HCT116 (cell line): Measurements from ENCODE around the gene TMEM175. TPM values are rescaled to one million over a fixed set of nuclear protein-coding genes. Genes with fewer than 3 reads are reported as not detected.

ENCODE experiments used
- ATAC-seq: fragments of 200-7000 bp; cut with Tn5 transposase; 2 replicates; pipeline ENCODE4 v1.9.1; 2020; ENCODE audit warnings: mild to moderate bottlenecking, moderate library complexity
- BruUV-seq: library from RNA; stranded (reverse); fragments of 400-500 nt; replicated peaks from 2 replicates; lab custom pipeline; 2021; lab: Mats Ljungman, UMichigan
- CTCF ChIA-PET: fragments of 300-600 bp; sonication (Branson Sonifier 250); formaldehyde crosslinking; loops from one replicate; lab custom pipeline; 2021; ENCODE audit warnings: antibody characterized with exemption; lab: Charles Lee
- POLR2A ChIA-PET: fragments of 300-600, 350-600 bp; sonication (Branson Sonifier 250); formaldehyde crosslinking; loops from one replicate; lab custom pipeline; 2021; ENCODE audit warnings: antibody characterized with exemption; lab: Charles Lee
- RAD21 ChIA-PET, 2 experiments: fragments of 300-600 bp; sonication (Branson Sonifier 250); formaldehyde crosslinking; loops; one replicate each; lab custom pipeline; 2023; ENCODE audit warnings: low total read pairs in 2 of 2; ENCODE audit not compliant: uncharacterized antibody in 2 of 2, unreplicated experiment in 2 of 2, low non-redundant PET in 1 of 2; lab: Charles Lee
- DNase-seq: peaks from one replicate; pipeline ENCODE4 v3.0.0-alpha.2; 2010; ENCODE audit warnings: low read depth, low spot score
- H2AFZ ChIP-seq: fragments of 200-600 bp; shearing (Covaris generic), sonication (generic); 2 replicates; pipeline ENCODE4 v1.6.1; 2017; ENCODE audit warnings: low read depth, mixed run types, mixed read lengths, antibody characterized with exemption, low read length; ENCODE audit not compliant: poor library complexity, severe bottlenecking
- H3K27ac ChIP-seq: 2 replicates; pipeline ENCODE4 v1.5.1; 2012; ENCODE audit warnings: low read depth, low read length
- H3K27me3 ChIP-seq: fragments of 200-600 bp; sonication (generic); 2 replicates; pipeline ENCODE4 v1.6.1; 2016; ENCODE audit warnings: mixed run types, low read length, mixed read lengths; ENCODE audit not compliant: insufficient read depth
- H3K36me3 ChIP-seq, 2 experiments: fragments of 200-500 bp in 1 of 2; fragments of 200-600 bp in 1 of 2; sonication (Bioruptor generic) in 1 of 2; sonication (generic) in 1 of 2; 2 replicates each; pipeline versions ENCODE4 v1.5.1 to v1.6.1; 2014 to 2016; ENCODE audit warnings: low read length in 2 of 2, inconsistent platforms in 1 of 2, mixed read lengths in 1 of 2, mixed run types in 1 of 2; ENCODE audit not compliant: insufficient read depth in 2 of 2, control insufficient read depth in 1 of 2
- H3K4me1 ChIP-seq, 2 experiments: fragments of 200-600 bp in 1 of 2; sonication (generic) in 1 of 2; 2 replicates each; pipeline versions ENCODE4 v1.5.1 to v1.6.1; 2012 to 2017; ENCODE audit warnings: low read length in 2 of 2, inconsistent platforms in 1 of 2, mild to moderate bottlenecking in 1 of 2, mixed read lengths in 1 of 2, mixed run types in 1 of 2, moderate library complexity in 1 of 2; ENCODE audit not compliant: insufficient read depth in 2 of 2, control insufficient read depth in 1 of 2
- H3K4me2 ChIP-seq: fragments of 200-600 bp; sonication (generic); 2 replicates; pipeline ENCODE4 v1.6.1; 2017; ENCODE audit warnings: mixed run types, low read length, mixed read lengths
- H3K4me3 ChIP-seq, 2 experiments: fragments of 200-600 bp in 1 of 2; sonication (generic) in 1 of 2; replicated peaks in 1 of 2; 2 replicates each; pipeline ENCODE4 v1.5.1; 2011 to 2016; ENCODE audit warnings: low read length in 2 of 2, control low read depth in 1 of 2, low read depth in 1 of 2, mild to moderate bottlenecking in 1 of 2, mixed read lengths in 1 of 2, mixed run types in 1 of 2
- H3K79me2 ChIP-seq: fragments of 200-600 bp; sonication (generic); 2 replicates; pipeline ENCODE4 v1.6.1; 2017; ENCODE audit warnings: mild to moderate bottlenecking, mixed run types, low read length, moderate library complexity, mixed read lengths; ENCODE audit not compliant: insufficient read depth
- H3K9ac ChIP-seq: fragments of 200-600 bp; sonication (generic); 2 replicates; pipeline ENCODE4 v1.6.1; 2016; ENCODE audit warnings: low read length, mixed read lengths
- H3K9me2 ChIP-seq: fragments of 200-600 bp; sonication (generic), shearing (Covaris generic); 2 replicates; pipeline ENCODE4 v1.6.1; 2017; ENCODE audit warnings: mixed run types, mild to moderate bottlenecking, moderate library complexity; ENCODE audit not compliant: insufficient read depth
- H3K9me3 ChIP-seq, 2 experiments: fragments of 200-500 bp in 1 of 2; fragments of 200-600 bp in 1 of 2; sonication (Bioruptor generic) in 1 of 2; sonication (generic) in 1 of 2; 2 replicates each; pipeline ENCODE4 v1.6.1; 2014 to 2017; ENCODE audit warnings: low read length in 2 of 2, mixed read lengths in 2 of 2, inconsistent platforms in 1 of 2, low read depth in 1 of 2, mild to moderate bottlenecking in 1 of 2, mixed run types in 1 of 2, moderate library complexity in 1 of 2; ENCODE audit not compliant: control insufficient read depth in 1 of 2, insufficient read depth in 1 of 2
- H4K20me1 ChIP-seq: fragments of 200-600 bp; sonication (generic), shearing (Covaris generic); 2 replicates; pipeline ENCODE4 v1.6.1; 2017; ENCODE audit warnings: mixed run types, mild to moderate bottlenecking, moderate library complexity; ENCODE audit not compliant: insufficient read depth
- CBX3 ChIP-seq: IDR thresholded peaks from 2 replicates; pipeline ENCODE4 v1.6.1; 2012; ENCODE audit warnings: low read depth
- CEBPB ChIP-seq: IDR thresholded peaks from 2 replicates; pipeline ENCODE4 v1.6.1; 2012; ENCODE audit warnings: low read depth
- EGR1 ChIP-seq: IDR thresholded peaks from 2 replicates; pipeline ENCODE4 v1.6.1; 2012; ENCODE audit warnings: low read depth
- ELF1 ChIP-seq: IDR thresholded peaks from 2 replicates; pipeline ENCODE4 v1.6.1; 2012; ENCODE audit warnings: low read depth, borderline replicate concordance
- EZH2 ChIP-seq: fragments of 200-600 bp; sonication (generic); IDR thresholded peaks from 2 replicates; pipeline ENCODE4 v1.6.1; 2017; ENCODE audit warnings: antibody characterized with exemption, mixed run types
- EZH2phosphoT487 ChIP-seq: fragments of 200-600 bp; IDR thresholded peaks from 2 replicates; pipeline ENCODE4 v1.6.1; 2018; ENCODE audit warnings: antibody characterized with exemption, borderline replicate concordance
- FOSL1 ChIP-seq: IDR thresholded peaks from 2 replicates; pipeline ENCODE4 v1.6.1; 2012; ENCODE audit warnings: low read depth
- POLR2A ChIP-seq: IDR thresholded peaks from 2 replicates; pipeline ENCODE4 v1.7.0; 2011; ENCODE audit warnings: borderline replicate concordance; ENCODE audit not compliant: insufficient read depth, insufficient read length; ENCODE audit errors: extremely low read depth
- SIN3A ChIP-seq: IDR thresholded peaks from 2 replicates; pipeline ENCODE4 v1.6.1; 2012; ENCODE audit warnings: low read depth
- SP1 ChIP-seq: IDR thresholded peaks from 2 replicates; pipeline ENCODE4 v1.6.1; 2012; ENCODE audit warnings: low read depth
- TCF7L2 ChIP-seq: IDR thresholded peaks from 2 replicates; pipeline ENCODE4 v1.7.0; 2011; ENCODE audit warnings: borderline replicate concordance, inconsistent platforms; ENCODE audit not compliant: insufficient read depth, insufficient read length; ENCODE audit errors: extremely low read depth
- ZFX ChIP-seq: fragments of 450-650 bp; IDR thresholded peaks from 2 replicates; pipeline ENCODE4 v1.6.1; 2017
- ZNF274 ChIP-seq: fragments of 200-500 bp; sonication (Bioruptor generic); IDR thresholded peaks from 2 replicates; pipeline ENCODE4 v1.6.1; 2014; ENCODE audit warnings: mild to moderate bottlenecking, low read depth, low read length, inconsistent platforms
- intact Hi-C: fragments of 100-400 bp; cut with micrococcal nuclease; formaldehyde crosslinking; loops from 2 replicates; pipeline ENCODE4 v1.10.0; 2022
- total RNA-seq: library from RNA; stranded (reverse); gene quantifications from one replicate; pipeline ENCODE4 v1.2.1, GENCODE V29; 2021; ENCODE audit not compliant: unreplicated experiment
- TF ChIP-seq, protein P1 (sequence below), 3 experiments: fragments of 200-600 bp in 1 of 3; sonication (generic) in 1 of 3; IDR thresholded peaks in 2 of 3; conservative IDR thresholded peaks in 1 of 3; 2 replicates each; pipeline ENCODE4 v1.5.1; 2012 to 2017; ENCODE audit warnings: low read depth in 2 of 3, low read length in 2 of 3, antibody characterized with exemption in 1 of 3, borderline replicate concordance in 1 of 3, control low read depth in 1 of 3, mild to moderate bottlenecking in 1 of 3, mixed read lengths in 1 of 3, mixed run types in 1 of 3, moderate library complexity in 1 of 3; ENCODE audit not compliant: insufficient read depth in 1 of 3
- TF ChIP-seq, protein P2 (sequence below): IDR thresholded peaks from 2 replicates; pipeline ENCODE4 v1.6.1; 2011; ENCODE audit warnings: mild to moderate bottlenecking, low read length, moderate library complexity; ENCODE audit not compliant: insufficient replicate concordance; ENCODE audit errors: extremely low read depth

TMEM175 gene
- total RNA-seq, 1 experiment from 2014 or later, result 17.5 TPM

GRCh38 chr4:893276-893994 lies 38.8 kb upstream of the TMEM175 start:
- intact Hi-C loops, result no loop called here
- no peak overlapping the region for H3K27ac ChIP-seq
- no peak overlapping the region for H3K4me3 ChIP-seq
- no peaks in the 10 kb centered on the region for H3K79me2 ChIP-seq
- no peaks in the 10 kb centered on the region for H3K9me2 ChIP-seq
- ATAC-seq, result no peak
- H4K20me1 ChIP-seq, result no peaks in the 10 kb centered on the region
- no TSS peak for BruUV-seq
- no peak overlapping the region for H3K4me2 ChIP-seq
- peaks cover 2 to 9% of the 10 kb centered on the region in 2 experiments; a peak in 3 of 4 replicates for H3K36me3 ChIP-seq
- H3K4me1 ChIP-seq, result no peaks in the 10 kb centered on the region
- H3K9me3 ChIP-seq, result no peaks in the 10 kb centered on the region
- POLR2A ChIA-PET, result no interaction called here
- H3K9ac ChIP-seq, result no peak overlapping the region
- no peak for TF ChIP-seq ZNF274
- TF ChIP-seq EZH2phosphoT487, result no peak
- no peak for TF ChIP-seq SIN3A
- no peak for TF ChIP-seq CBX3
- TF ChIP-seq EGR1, result no peak
- TF ChIP-seq EZH2, result no peak
- TF ChIP-seq SP1, result no peak
- no peak for TF ChIP-seq POLR2A
- TF ChIP-seq ZFX, result no peak
- TF ChIP-seq CEBPB, result no peak
- TF ChIP-seq ELF1, result no peak
- RAD21 ChIA-PET, result no interaction called here
- CTCF ChIA-PET, result no interaction called here
- H3K27me3 ChIP-seq, result no peaks in the 10 kb centered on the region
- no peak for DNase-seq
- H2AFZ ChIP-seq, result no peak overlapping the region

GRCh38 chr4:893995-894705 lies 38.1 kb upstream of the TMEM175 start:
- peaks cover 2 to 4% of the 10 kb centered on the region in 2 experiments; a peak in 3 of 4 replicates for H3K36me3 ChIP-seq
- no TSS peak for BruUV-seq
- DNase-seq (no peak), ATAC-seq (no peak)
- H3K4me2 ChIP-seq, result no peak overlapping the region
- ChIA-PET POLR2A (no interaction called here), RAD21 (no interaction called here), CTCF (no interaction called here)
- no peaks in the 10 kb centered on the region for H3K9me3 ChIP-seq
- TF ChIP-seq EGR1, result no peak
- TF ChIP-seq FOSL1, result no peak
- TF ChIP-seq, protein P1, sequence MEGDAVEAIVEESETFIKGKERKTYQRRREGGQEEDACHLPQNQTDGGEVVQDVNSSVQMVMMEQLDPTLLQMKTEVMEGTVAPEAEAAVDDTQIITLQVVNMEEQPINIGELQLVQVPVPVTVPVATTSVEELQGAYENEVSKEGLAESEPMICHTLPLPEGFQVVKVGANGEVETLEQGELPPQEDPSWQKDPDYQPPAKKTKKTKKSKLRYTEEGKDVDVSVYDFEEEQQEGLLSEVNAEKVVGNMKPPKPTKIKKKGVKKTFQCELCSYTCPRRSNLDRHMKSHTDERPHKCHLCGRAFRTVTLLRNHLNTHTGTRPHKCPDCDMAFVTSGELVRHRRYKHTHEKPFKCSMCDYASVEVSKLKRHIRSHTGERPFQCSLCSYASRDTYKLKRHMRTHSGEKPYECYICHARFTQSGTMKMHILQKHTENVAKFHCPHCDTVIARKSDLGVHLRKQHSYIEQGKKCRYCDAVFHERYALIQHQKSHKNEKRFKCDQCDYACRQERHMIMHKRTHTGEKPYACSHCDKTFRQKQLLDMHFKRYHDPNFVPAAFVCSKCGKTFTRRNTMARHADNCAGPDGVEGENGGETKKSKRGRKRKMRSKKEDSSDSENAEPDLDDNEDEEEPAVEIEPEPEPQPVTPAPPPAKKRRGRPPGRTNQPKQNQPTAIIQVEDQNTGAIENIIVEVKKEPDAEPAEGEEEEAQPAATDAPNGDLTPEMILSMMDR (IDR thresholded peaks at IDR 0.05 in 2 of 3, conservative IDR thresholded peaks at IDR 0.05 in 1 of 3; ENCODE audit: borderline replicate concordance in 1 of 3, insufficient read depth in 1 of 3, low read depth in 2 of 3, low read length in 2 of 3), result no peak
- TF ChIP-seq SP1, result no peak
- no peak for TF ChIP-seq TCF7L2
- TF ChIP-seq, protein P2, sequence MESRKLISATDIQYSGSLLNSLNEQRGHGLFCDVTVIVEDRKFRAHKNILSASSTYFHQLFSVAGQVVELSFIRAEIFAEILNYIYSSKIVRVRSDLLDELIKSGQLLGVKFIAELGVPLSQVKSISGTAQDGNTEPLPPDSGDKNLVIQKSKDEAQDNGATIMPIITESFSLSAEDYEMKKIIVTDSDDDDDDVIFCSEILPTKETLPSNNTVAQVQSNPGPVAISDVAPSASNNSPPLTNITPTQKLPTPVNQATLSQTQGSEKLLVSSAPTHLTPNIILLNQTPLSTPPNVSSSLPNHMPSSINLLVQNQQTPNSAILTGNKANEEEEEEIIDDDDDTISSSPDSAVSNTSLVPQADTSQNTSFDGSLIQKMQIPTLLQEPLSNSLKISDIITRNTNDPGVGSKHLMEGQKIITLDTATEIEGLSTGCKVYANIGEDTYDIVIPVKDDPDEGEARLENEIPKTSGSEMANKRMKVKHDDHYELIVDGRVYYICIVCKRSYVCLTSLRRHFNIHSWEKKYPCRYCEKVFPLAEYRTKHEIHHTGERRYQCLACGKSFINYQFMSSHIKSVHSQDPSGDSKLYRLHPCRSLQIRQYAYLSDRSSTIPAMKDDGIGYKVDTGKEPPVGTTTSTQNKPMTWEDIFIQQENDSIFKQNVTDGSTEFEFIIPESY, result no peak
- no peak for TF ChIP-seq ZNF274
- TF ChIP-seq EZH2phosphoT487, result no peak
- no peaks in the 10 kb centered on the region for H4K20me1 ChIP-seq
- no peaks in the 10 kb centered on the region for H3K4me1 ChIP-seq
- no peak overlapping the region for H2AFZ ChIP-seq
- H3K9me2 ChIP-seq, result no peaks in the 10 kb centered on the region
- no peak overlapping the region for H3K4me3 ChIP-seq
- H3K27me3 ChIP-seq, result no peaks in the 10 kb centered on the region
- intact Hi-C loops, result no loop called here
- no peak overlapping the region for H3K27ac ChIP-seq
- no peak overlapping the region for H3K9ac ChIP-seq
- peaks cover 5% of the 10 kb centered on the region; the same call in 1 of the 2 replicates for H3K79me2 ChIP-seq
